Suprapubic skin (tissue), 4 donors: ENCODE data around the gene TNIP3.

ENCODE experiments used
- CTCF ChIP-seq, 2 donors: fragments of 200-600 bp in 1 of 2; fragments of 450-650 bp in 1 of 2; sonication (generic) in 1 of 2; IDR thresholded peaks; one replicate each; pipeline ENCODE4 v1.5.1; 2016 to 2019; ENCODE audit warnings: antibody characterized with exemption in 2 of 2, mild to moderate bottlenecking in 1 of 2, moderate library complexity in 1 of 2
- EP300 ChIP-seq: sonication (generic); formaldehyde crosslinking; IDR thresholded peaks from one replicate; pipeline ENCODE4 v1.6.1; 2017; ENCODE audit warnings: antibody characterized with exemption
- POLR2A ChIP-seq, 2 donors: fragments of 450-650 bp; IDR thresholded peaks; one replicate each; pipeline ENCODE4 v1.6.1; 2017; ENCODE audit warnings: antibody characterized with exemption in 2 of 2, mild to moderate bottlenecking in 2 of 2, moderate library complexity in 2 of 2
- POLR2AphosphoS5 ChIP-seq, 3 donors: sonication (generic); formaldehyde crosslinking; IDR thresholded peaks; one replicate each; pipeline ENCODE4 v1.6.1; 2017; ENCODE audit warnings: antibody characterized with exemption in 3 of 3

DNA sequence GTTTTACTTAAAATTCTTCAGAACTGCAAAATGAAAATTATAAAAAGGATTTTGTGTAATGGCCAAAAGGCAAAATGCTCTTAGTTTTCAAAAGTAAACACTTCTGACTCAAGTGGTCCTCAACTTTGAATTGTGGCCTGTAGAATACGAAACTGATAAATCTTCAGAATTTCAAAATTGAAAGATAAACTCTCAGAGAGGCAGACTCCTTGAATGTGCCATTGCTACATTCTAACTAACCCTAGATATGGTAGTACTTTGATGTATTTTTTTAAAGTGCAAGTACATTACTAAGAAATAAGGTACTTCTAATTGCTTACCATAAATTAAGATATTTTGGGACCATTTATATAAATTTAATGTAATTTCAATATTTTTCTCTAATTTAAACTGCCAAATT lies 44.4 kb downstream of the TNIP3 start:
- TF ChIP-seq POLR2A (IDR thresholded peaks at IDR 0.05) (no peak), CTCF (IDR thresholded peaks at IDR 0.05) (no peak), POLR2AphosphoS5 (IDR thresholded peaks at IDR 0.05) (no peak), EP300 (no peak)
